GM19240 (cell line): ENCODE data around the gene NPTXR.

Source experiments
- DNase-seq: peaks from one replicate; pipeline ENCODE4 v3.0.0; 2011; ENCODE audit warnings: low spot score; ENCODE audit not compliant: insufficient read length

The NPTXR gene

DNA sequence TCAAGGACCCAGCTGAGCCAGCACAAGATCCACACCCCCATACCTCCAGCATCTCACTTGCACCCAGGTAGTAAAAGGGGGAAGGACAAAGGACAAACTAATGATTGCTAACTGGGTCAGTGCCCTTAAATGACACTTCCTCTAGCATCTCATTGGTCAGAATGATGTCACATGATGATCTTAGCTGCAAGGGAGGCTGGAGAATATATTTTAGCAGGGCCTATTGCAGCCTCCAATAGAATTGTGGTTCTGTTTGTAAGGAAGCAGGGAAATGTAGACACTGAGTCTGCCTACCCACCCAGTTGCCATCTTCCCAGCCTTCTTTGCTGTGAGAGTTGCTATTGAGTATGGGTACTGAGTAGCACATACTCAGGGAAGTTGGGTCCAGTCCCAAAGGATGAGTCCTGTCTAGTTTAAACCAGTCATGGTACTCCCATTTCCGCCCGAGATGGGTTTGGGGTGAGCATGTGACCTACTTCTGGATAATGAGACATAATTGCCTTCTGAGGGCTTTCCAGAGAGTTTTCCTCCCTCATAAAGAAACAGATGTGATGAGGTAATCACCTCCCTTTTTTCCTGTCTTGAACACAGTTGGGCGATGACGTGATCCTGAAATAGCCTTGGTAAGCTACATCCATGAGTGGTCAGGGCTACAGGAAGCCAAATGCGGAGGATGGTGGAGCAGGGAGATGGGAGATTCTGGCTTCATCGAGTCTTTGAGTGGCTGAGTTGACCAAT is 44.4 kb downstream of the NPTXR start:
- DNase-seq = no peak

DNA sequence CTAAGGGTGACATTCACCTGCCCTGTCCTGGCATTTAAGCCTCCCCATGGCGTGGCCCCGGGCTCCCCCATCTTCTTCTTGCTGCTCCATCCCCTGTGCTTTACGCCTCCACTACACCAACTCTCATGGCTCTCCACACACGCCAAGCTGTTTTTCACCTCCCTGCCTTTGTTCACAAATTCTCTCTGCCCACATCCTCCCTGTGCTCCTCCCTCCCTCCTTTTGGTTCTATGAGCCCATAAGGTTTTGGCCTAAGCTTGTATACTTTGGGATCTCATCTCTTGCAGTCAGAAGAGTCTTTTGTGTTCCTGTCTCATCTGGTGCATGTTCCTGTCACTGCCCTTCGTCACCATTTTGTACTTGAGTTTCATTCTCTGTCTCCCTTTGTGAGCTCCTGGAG is 45.3 kb downstream of the NPTXR start:
- no peak for DNase-seq

DNA sequence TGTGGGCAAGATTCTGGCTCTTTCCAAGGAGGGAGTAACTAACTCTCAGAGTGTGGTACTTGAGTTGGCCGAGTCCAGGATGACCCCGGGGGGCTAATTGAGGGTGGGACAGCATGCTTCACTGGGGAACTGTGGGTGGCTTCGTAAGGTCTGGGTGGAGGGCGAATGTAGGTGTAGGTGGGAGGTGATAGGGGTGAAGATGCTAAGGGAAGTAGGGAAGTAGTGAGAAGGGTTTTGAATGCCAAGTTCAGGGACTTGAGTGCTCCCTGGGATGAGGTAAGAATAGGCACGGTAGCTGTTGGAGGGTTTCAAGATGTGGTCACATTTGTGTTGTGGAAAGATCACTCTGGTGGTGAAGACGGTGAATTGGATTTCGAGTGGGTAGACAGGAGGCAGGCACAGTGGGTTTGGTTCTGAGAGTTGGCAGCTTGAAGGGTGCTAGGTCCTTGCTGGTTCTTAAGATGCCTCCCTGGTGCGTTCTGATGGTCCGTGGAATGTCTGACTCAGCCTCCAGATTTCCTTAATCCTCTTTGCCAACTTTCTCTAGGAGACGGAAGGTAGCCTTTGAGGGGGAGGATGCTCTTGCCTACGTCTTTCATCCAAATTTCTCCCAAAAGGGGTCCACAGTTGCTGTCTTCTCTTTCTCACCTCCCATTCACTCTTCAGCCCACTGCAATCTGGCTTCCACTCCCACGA is 47.4 kb downstream of the NPTXR start:
- DNase-seq = no peak

DNA sequence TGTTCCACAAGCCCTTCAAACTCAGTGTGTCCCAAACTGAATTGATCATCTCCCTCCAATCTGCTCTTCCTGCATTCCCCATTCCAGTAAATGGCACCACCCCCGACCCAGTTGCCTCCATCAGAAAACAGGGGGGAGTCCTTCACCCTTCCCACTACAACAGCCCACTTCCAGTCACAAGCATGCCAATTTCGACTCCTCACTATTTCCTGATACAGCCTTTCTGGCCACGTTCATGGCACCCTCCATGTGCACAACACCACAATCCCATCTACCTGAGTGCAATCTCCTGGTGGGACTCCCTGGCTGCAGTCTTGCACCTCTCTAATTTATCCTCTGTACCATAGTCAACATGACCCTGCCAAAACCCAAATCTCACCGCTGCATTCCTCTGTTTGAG is 48.3 kb downstream of the NPTXR start:
- no peak for DNase-seq

- DNase-seq = peak; percentile 95
Measured at GRCh38 chr22:38793721-38794466, 49.9 kb downstream of the NPTXR start, which contains the start of gene DNAL4. Gene DNAL4 (minus strand): TSS chr22:38794143. CDS start chr22:38782731, 11,412 bp downstream.

DNA sequence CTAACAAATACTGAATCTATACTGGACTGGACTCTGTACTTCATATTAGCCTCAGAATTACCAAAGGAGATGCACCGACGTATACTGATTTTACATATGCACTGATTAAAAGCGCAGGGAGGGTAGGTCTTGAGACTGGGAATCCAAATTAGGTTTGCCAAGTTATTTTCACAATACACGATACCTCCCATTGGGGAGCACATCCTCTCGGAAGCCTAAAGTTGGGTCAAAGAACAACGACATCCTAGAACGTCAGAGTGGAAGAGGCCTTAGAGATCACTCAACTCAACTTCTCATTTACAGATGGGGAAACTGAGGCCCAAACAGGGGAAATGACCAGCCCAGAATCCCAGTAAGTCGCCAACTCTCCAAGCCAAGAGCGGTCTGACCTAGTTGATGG is 50.5 kb downstream of the NPTXR start:
- DNase-seq = no peak

GRCh38 chr22:38792833-38793232 is 51.0 kb downstream of the NPTXR start:
- no peak for DNase-seq

DNA sequence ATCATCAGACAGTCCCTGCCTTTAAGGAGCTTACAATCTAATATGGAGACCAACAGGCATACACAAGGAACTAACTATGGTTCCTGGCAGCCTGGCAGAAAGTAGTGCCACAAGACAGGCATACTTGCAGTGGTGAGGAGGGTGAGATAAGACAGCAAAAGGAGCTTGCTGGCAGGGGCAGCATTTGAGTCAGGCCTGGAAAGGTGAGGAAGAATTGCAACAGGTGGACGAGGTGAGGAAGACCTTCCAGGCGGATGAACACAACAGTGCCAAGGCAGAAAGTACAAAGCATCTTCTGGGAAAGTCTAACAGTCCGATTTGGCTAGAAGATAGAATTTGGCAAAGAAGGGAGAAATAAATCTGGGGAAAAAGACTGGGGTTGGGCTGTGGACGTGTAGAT is 54.2 kb downstream of the NPTXR start:
- no peak for DNase-seq

DNA sequence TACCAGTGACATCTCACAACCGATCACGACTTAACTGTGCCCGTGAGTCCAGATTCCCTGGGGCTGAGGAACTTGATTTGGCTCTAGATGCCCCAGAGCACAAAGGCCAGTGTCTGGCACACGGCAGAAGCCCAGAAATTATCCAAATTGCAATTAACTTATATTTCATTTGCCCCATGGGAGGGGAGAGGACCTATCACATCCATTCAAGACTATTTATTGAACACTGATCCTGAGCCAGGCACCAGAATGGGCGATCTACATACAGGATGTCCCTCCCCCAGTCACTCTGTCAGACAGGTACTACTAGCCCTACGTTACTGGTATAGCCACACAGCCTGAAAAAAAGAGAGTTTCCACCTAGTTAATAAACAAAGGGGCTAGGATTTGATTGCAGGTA is 55.0 kb downstream of the NPTXR start:
- DNase-seq = no peak

GRCh38 chr22:38788021-38788816 is 55.6 kb downstream of the NPTXR start:
- DNase-seq = no peak

DNA sequence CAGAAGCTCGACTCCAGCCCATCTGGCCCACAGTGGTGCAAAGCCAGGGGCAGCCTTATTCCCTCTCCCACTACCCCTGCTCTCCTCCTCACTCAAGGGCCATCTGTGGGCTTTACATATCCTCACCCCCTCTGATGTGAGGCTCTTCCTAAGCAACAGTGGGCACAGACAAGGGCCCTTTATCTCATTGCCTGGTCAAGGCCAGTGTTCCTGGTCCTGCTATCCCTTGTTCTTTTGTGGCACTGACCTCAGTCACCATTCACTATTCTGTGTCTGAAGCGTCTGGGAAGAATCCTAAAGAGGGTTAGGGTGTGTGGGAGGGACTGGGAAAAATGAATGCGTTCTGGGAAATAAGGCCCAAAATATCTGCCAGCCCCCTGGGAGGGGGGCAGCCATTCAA is 57.2 kb downstream of the NPTXR start:
- DNase-seq = no peak

DNA sequence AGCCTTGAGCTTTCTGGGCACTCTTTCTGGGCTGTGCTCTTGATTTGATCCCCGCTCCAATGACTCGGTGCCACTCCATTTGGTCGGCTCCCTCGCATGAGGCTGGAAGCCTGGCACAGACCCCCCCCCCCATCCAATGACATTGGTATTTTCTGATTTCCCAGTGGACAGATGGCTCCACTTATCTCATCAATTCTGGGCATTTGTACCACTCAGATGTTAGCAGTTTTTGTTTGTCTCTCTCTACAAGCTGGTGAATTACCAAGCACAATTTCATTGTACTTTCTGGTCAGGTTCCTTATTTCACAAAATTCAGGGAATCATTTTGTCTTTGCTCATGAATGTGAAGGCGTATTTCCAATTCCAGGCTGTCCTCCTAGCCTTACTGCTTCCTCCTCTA is 59.0 kb downstream of the NPTXR start:
- DNase-seq = no peak

- no peak for DNase-seq
Measured at GRCh38 chr22:38784035-38784434, 59.8 kb downstream of the NPTXR start.

DNA sequence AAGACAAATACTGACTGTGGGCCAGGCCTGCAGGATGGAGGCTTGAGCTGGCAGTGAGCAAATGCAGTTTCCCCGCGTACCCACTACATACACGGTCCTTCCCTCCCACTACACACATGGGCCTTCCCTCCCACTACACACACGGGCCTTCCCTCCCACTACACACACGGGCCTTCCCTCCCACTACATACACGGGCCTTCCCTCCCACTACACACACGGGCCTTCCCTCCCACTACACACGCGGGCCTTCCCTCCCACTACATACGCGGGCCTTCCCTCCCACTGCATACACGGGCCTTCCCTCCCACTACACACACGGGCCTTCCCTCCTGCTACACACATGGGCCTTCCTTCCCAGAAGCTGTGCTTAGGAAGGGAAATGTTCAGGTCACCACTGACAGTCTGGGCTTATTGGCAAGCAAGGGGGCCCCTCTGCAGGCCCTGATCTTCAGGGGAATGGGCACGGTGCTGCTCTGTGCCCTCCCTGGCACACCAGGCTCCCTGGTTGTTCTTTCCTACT is 60.7 kb downstream of the NPTXR start:
- DNase-seq = no peak

- DNase-seq = no peak
Measured at GRCh38 chr22:38782402-38783094, 61.3 kb downstream of the NPTXR start.

DNA sequence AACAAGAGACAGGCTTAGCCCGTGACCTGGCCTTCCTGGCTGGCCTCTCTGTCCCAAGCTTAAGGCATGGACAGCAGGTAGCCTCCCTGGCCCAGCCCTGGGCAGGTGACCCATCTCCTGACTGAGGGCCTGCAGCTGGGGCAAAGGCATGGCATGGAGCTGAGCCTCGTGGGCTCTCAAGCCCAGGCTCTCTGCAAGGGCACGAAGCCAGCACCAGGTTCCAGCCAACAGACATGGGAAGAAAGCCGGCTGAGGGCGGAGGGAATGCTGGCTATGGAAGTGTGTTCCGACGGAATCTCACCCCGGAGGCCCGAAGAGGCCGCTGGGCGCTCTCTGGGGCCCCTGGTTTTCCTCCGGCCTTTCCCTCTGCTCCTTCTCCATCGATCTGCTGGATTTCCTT is 62.8 kb downstream of the NPTXR start:
- no peak for DNase-seq

DNA sequence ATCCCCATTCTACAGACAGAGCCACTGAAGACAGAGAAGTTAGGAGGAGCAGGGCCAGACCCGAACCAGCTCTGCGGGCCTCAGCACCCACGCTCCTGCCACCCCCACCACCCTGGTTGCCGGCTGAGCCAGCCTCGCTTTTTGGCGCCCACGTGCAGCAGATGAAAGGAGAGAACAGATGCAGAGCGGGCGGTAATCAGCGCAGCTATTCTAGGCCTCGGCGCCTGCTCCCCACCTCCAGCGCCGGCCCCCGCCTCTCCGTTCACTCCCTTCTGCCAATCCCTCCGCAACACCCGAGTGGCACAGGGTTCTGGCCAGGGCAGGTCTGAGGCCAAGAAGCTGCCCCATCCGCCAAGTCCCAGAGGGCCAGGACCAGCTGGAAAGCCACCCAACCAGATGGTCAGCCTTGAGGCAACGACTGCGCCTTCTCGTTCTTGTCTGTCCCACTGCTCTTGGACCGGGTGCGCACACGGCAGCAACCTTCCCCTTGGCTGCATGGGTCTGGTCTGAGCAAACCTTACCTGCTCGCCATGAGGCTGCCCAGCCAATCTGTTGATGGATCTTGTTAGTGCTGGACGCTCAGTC is 66.6 kb downstream of the NPTXR start:
- no peak for DNase-seq

- DNase-seq = no peak
Measured at GRCh38 chr22:38776086-38776485, 67.7 kb downstream of the NPTXR start.

- no peak for DNase-seq
Measured at GRCh38 chr22:38775656-38776055, 68.2 kb downstream of the NPTXR start.

DNA sequence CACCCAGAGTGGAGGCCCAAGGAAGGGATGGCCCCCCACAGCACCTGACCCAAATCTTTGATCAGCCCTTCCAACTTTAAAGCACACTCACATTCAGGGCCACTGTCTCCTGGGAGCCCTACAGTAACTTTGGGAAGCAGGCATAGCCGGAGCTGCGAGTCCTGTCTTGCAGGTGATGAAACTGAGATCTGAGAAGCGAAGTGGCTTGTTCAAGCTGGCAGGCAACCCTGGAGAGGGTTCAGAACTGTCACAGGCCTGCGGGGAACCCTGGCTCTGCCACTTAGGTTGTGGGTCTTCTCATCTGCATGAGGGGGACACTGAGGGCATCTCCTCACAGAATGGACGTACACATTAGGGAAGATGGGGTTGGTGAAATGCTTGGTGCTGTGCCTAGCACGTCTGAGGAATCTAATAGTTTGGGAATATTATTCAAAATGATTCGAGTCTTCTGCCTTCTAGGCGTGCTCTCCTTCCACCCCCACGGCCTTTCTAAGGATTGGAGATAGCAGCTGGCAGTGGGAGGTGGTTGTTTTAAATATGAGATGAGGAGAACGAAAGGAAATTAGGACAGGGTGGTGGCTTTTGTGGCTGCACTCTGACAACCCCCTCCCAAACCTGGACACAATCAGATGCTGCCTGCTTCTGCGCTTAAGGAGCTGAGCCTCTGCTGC is 69.2 kb downstream of the NPTXR start:
- no peak for DNase-seq
